Tibial nerve (tissue), 3 donors: ENCODE data around the gene URI1.

Experiments used
- POLR2A ChIP-seq, 2 donors: fragments of 450-650 bp; IDR thresholded peaks; one replicate each; pipeline ENCODE4 v1.6.1; 2017; ENCODE audit warnings: antibody characterized with exemption in 2 of 2, mild to moderate bottlenecking in 2 of 2, moderate library complexity in 2 of 2
- TF ChIP-seq, protein P1 (sequence below), 5 experiments: fragments of 200-600 bp in 3 of 5; fragments of 450-650 bp in 2 of 5; sonication (generic) in 3 of 5; IDR thresholded peaks; one replicate each; pipeline ENCODE4 v1.5.1; 2016 to 2019; ENCODE audit warnings: antibody characterized with exemption in 5 of 5, mild to moderate bottlenecking in 3 of 5, moderate library complexity in 2 of 5

DNA sequence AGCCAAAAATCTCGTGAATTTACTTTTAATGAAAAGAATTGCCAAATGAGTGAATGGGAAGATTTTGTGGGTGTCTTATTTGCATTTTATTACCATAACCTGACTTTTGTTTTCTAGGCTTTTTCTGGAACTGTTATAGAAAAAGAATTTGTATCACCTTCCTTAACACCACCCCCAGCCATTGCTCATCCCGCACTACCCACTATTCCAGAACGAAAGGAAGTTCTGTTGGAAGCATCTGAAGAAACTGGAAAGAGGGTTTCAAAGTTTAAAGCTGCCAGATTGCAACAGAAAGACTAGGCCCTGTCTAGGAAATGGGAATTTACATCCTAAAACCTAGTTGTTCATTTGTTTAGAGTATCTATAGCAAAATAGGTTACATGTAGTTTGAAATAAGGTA is 72.7 kb downstream of the URI1 start:
- no peak for TF ChIP-seq POLR2A (IDR thresholded peaks at IDR 0.05)
- TF ChIP-seq, protein P1, sequence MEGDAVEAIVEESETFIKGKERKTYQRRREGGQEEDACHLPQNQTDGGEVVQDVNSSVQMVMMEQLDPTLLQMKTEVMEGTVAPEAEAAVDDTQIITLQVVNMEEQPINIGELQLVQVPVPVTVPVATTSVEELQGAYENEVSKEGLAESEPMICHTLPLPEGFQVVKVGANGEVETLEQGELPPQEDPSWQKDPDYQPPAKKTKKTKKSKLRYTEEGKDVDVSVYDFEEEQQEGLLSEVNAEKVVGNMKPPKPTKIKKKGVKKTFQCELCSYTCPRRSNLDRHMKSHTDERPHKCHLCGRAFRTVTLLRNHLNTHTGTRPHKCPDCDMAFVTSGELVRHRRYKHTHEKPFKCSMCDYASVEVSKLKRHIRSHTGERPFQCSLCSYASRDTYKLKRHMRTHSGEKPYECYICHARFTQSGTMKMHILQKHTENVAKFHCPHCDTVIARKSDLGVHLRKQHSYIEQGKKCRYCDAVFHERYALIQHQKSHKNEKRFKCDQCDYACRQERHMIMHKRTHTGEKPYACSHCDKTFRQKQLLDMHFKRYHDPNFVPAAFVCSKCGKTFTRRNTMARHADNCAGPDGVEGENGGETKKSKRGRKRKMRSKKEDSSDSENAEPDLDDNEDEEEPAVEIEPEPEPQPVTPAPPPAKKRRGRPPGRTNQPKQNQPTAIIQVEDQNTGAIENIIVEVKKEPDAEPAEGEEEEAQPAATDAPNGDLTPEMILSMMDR (IDR thresholded peaks at IDR 0.05) = no peak
